Osteocyte (in vitro differentiated cells): ENCODE results near the gene RAD51B. TPM values are rescaled to one million over a fixed set of nuclear protein-coding genes. Genes with fewer than 3 reads are reported as not detected.

ENCODE experiments used
- DNase-seq: peaks from one replicate; pipeline ENCODE4 v3.0.0; 2021; ENCODE audit warnings: mixed read lengths; ENCODE audit not compliant: unreplicated experiment; ENCODE audit errors: extremely low spot score
- H3K27ac Mint-ChIP-seq: one replicate; pipeline ENCODE4 v1.8.0; 2021; ENCODE audit warnings: mild to moderate bottlenecking, mixed read lengths; ENCODE audit not compliant: unreplicated experiment
- H3K27me3 Mint-ChIP-seq: one replicate; pipeline ENCODE4 v1.8.0; 2021; ENCODE audit warnings: mixed read lengths; ENCODE audit not compliant: unreplicated experiment
- H3K36me3 Mint-ChIP-seq: one replicate; pipeline ENCODE4 v1.8.0; 2021; ENCODE audit warnings: mixed read lengths; ENCODE audit not compliant: unreplicated experiment
- H3K4me1 Mint-ChIP-seq: one replicate; pipeline ENCODE4 v1.8.0; 2021; ENCODE audit warnings: mixed read lengths; ENCODE audit not compliant: unreplicated experiment
- H3K4me3 Mint-ChIP-seq: one replicate; pipeline ENCODE4 v1.8.0; 2021; ENCODE audit warnings: mild to moderate bottlenecking, moderate library complexity, mixed read lengths; ENCODE audit not compliant: unreplicated experiment
- H3K9me3 Mint-ChIP-seq: one replicate; pipeline ENCODE4 v1.8.0; 2021; ENCODE audit warnings: mixed read lengths; ENCODE audit not compliant: unreplicated experiment
- total RNA-seq: library from RNA; stranded (reverse); gene quantifications from 2 replicates; pipeline ENCODE4 v1.2.1, GENCODE V29; 2021
- TF ChIP-seq, protein P1 (sequence below): fragments of 200-600 bp; sonication (generic); IDR thresholded peaks from 2 replicates; pipeline ENCODE4 v1.5.0; 2021; ENCODE audit warnings: antibody characterized with exemption, mild to moderate bottlenecking, moderate library complexity

RAD51B gene
- total RNA-seq, 1 donor from 2014 or later: 12.7 TPM

DNA sequence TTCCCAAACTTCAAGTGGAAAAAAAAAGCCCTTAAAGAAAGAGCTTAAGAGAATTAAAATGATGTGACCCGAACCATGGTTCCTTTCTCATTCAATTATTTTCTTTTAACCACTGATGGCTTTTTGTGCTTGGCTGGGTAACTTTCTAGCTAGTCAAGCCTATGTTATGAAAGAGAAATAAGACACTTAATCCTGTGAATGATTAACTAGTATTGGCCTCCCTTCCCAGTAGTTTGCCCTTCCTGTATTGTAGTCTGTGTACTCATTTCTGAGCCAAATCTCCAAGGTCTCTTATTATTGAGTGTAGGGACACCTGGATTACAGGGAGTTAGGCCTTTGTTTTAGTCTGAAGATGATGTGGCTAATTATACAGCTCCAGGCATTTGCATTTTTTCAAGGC is 353.0 kb downstream of the RAD51B start:
- TF ChIP-seq, protein P1, sequence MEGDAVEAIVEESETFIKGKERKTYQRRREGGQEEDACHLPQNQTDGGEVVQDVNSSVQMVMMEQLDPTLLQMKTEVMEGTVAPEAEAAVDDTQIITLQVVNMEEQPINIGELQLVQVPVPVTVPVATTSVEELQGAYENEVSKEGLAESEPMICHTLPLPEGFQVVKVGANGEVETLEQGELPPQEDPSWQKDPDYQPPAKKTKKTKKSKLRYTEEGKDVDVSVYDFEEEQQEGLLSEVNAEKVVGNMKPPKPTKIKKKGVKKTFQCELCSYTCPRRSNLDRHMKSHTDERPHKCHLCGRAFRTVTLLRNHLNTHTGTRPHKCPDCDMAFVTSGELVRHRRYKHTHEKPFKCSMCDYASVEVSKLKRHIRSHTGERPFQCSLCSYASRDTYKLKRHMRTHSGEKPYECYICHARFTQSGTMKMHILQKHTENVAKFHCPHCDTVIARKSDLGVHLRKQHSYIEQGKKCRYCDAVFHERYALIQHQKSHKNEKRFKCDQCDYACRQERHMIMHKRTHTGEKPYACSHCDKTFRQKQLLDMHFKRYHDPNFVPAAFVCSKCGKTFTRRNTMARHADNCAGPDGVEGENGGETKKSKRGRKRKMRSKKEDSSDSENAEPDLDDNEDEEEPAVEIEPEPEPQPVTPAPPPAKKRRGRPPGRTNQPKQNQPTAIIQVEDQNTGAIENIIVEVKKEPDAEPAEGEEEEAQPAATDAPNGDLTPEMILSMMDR: no peak
- peaks cover 34% of the 10 kb centered on the region for H3K4me1 Mint-ChIP-seq
- H3K36me3 Mint-ChIP-seq: no peaks in the 10 kb centered on the region
- no peak for DNase-seq
- H3K9me3 Mint-ChIP-seq: peaks cover 3% of the 10 kb centered on the region
- peak overlapping the region; percentile 29 for H3K27ac Mint-ChIP-seq
- no peak overlapping the region for H3K4me3 Mint-ChIP-seq
- no peaks in the 10 kb centered on the region for H3K27me3 Mint-ChIP-seq

DNA sequence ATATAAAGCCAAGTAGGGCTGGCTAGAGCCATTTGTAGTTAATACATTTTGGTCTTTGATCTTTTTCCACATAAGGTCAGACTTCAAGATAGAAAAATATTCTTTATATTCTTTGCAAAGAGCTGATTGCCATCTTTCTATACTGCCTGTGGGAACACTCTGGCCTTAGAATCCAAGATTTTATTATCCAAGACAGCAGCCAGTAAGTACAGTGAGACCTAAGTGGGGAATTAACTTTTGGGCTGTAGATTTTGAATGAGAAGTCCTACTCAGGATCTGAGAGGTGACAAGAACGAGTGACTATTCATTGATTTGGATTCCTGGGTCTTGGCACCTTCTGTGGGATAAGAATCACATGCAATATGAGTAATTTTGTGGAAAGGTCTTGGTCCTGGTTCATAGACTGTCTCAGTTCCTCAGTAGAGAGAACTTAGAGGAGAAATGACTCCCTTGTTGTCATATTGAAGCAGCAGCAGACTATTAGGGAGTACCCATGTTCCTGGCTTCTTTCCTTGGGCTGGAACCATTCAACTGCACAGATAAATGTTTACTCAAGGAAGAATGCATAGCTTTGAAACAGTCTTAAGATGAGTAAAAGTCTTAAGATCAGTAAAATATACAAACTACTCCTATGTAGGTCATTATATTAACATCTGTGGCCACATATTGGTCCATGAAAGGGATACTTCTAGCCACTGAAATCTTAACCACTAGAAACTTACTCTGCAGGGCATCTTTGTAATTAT is 353.8 kb downstream of the RAD51B start:
- no peak for DNase-seq
- Mint-ChIP-seq H3K4me3 (no peak overlapping the region), H3K27me3 (no peaks in the 10 kb centered on the region), H3K27ac (peak overlapping the region; percentile 29), H3K4me1 (peaks cover 39% of the 10 kb centered on the region), H3K9me3 (peaks cover 3% of the 10 kb centered on the region), H3K36me3 (no peaks in the 10 kb centered on the region)
- TF ChIP-seq, protein P1: no peak

DNA sequence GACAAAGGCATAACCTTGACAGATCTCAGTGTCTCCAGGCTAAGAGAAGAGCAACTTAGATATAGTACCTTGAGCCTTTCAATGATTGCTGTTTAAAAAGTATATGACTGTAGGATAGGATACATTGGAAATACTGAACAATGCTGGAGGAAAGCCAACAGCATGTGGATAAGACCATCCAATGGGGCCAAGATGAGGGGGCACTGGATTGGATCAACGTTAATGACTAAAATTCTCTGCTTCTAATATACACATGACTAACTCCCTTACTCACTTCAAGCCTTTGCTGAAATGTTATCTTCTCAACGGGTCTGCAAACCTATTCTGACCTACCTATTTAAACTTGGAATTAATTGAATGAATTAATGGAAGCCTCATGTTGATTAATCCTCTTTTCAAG is 354.9 kb downstream of the RAD51B start:
- Mint-ChIP-seq H3K4me1 (peaks cover 38% of the 10 kb centered on the region), H3K9me3 (peaks cover 3% of the 10 kb centered on the region), H3K36me3 (no peaks in the 10 kb centered on the region), H3K27ac (no peak overlapping the region), H3K27me3 (no peaks in the 10 kb centered on the region), H3K4me3 (no peak overlapping the region)
- no peak for DNase-seq
- TF ChIP-seq, protein P1: no peak

DNA sequence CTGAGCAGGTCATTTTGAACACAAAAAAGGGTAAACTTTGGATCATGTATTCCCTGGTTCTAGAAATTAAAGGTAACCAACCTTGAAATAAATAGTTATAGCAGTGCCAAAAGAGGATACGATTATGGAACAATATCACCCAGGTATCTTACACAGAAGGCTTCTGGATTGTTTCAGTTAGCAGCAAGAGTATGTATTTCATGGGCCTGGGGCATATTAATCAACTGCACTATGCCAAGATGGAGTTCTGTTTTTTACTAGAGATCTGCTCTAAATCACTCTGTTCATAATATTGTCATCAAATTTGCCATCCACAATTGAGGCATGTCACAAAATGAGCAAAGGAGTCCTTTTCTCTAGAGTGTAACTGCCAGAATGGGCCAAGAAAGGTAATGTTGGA is 357.1 kb downstream of the RAD51B start:
- H3K4me3 Mint-ChIP-seq: no peak overlapping the region
- TF ChIP-seq, protein P1: no peak
- no peak for DNase-seq
- no peak overlapping the region for H3K27ac Mint-ChIP-seq
- H3K4me1 Mint-ChIP-seq: peaks cover 48% of the 10 kb centered on the region
- no peaks in the 10 kb centered on the region for H3K36me3 Mint-ChIP-seq
- peaks cover 3% of the 10 kb centered on the region for H3K9me3 Mint-ChIP-seq
- H3K27me3 Mint-ChIP-seq: no peaks in the 10 kb centered on the region

DNA sequence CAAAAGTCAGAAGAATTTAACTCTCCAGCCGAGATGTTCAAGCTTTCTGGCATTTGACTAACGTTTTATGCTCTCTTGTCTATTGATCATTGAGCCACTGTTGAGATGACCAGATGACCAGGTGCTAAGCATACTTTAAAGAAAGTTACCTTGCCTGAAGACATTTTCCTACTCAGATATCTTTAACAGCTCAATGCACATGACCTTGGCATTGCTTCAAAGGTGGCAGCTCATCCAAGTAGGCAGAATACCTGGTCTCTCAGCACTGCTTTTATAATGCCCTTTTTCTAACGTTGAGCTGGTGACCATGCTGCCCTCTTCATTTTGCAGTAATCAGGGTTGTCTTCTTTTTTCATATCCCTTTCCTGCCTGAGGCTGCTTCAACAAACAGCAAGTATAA is 358.1 kb downstream of the RAD51B start:
- DNase-seq: no peak
- Mint-ChIP-seq H3K36me3 (no peaks in the 10 kb centered on the region), H3K4me3 (no peak overlapping the region), H3K27me3 (no peaks in the 10 kb centered on the region), H3K27ac (no peak overlapping the region), H3K9me3 (peaks cover 3% of the 10 kb centered on the region), H3K4me1 (peaks cover 49% of the 10 kb centered on the region)
- TF ChIP-seq, protein P1: no peak
